Peyer's patch (tissue), 4 donors: ENCODE results near the gene MLH3.

ENCODE experiments used
- POLR2A ChIP-seq, 2 donors: fragments of 450-650 bp; IDR thresholded peaks; one replicate each; pipeline ENCODE4 v1.5.1; 2017; ENCODE audit warnings: antibody characterized with exemption in 2 of 2, mild to moderate bottlenecking in 2 of 2, moderate library complexity in 2 of 2
- TF ChIP-seq, protein P1 (sequence below), 6 experiments: fragments of 450-650 bp in 4 of 6; fragments of 200-600 bp in 2 of 6; sonication (generic) in 1 of 6; IDR thresholded peaks; one replicate each; pipeline ENCODE4 v1.5.1; 2017 to 2019; ENCODE audit warnings: antibody characterized with exemption in 6 of 6, mild to moderate bottlenecking in 3 of 6, moderate library complexity in 1 of 6

DNA sequence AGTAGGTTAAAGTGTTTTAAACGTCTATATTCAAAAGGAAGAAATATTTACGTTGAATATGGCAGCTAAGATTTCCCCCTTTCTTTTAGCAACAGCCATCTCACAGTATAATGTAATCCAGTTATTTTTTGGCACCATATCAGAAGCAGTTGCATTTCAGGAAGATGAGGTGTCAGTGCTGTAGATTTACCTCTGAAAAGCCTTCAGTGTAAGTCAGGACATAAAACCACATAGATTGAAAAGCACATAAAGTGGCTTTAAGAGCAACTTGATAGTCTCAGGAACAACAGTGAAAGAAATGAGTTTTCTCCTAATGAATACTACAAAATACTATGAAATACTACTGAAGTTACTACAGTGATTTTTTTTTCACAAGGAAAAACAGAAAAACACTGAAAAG, 6.9 kb downstream of the MLH3 start:
- TF ChIP-seq, protein P1, sequence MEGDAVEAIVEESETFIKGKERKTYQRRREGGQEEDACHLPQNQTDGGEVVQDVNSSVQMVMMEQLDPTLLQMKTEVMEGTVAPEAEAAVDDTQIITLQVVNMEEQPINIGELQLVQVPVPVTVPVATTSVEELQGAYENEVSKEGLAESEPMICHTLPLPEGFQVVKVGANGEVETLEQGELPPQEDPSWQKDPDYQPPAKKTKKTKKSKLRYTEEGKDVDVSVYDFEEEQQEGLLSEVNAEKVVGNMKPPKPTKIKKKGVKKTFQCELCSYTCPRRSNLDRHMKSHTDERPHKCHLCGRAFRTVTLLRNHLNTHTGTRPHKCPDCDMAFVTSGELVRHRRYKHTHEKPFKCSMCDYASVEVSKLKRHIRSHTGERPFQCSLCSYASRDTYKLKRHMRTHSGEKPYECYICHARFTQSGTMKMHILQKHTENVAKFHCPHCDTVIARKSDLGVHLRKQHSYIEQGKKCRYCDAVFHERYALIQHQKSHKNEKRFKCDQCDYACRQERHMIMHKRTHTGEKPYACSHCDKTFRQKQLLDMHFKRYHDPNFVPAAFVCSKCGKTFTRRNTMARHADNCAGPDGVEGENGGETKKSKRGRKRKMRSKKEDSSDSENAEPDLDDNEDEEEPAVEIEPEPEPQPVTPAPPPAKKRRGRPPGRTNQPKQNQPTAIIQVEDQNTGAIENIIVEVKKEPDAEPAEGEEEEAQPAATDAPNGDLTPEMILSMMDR (IDR thresholded peaks at IDR 0.05), result no peak
- TF ChIP-seq POLR2A (IDR thresholded peaks at IDR 0.05), result no peak
